HG03097 (cell line): ENCODE measurements around the gene MATN3.
"Not testable (repeated sequence)": the region's sequence is repeated elsewhere in the genome, so short reads cannot be mapped to it uniquely, and the experiment has no call there.

Source experiments
- ATAC-seq: cut with Tn5 transposase; IDR thresholded peaks from one replicate; pipeline ENCODE4 v1.9.1; 2021; ENCODE audit not compliant: unreplicated experiment, low FRiP score

Gene MATN3

GRCh38 chr2:20012282-20013125 lies at the start of gene MATN3:
Gene MATN3 (minus strand): TSS chr2:20012668. CDS start chr2:20012631, 37 bp downstream.
- ATAC-seq = no peak

GRCh38 chr2:20061940-20062339 lies 49.5 kb upstream of the MATN3 start:
- no peak for ATAC-seq

- no peak for ATAC-seq
These were observed 49.0 kb upstream of the MATN3 start for GRCh38 chr2:20061476-20061875.

- ATAC-seq = no peak
These were observed 47.6 kb upstream of the MATN3 start for GRCh38 chr2:20060106-20060505.

- ATAC-seq = no peak
These were observed 44.8 kb upstream of the MATN3 start for GRCh38 chr2:20057268-20057667.

- no peak for ATAC-seq
These were observed 42.5 kb upstream of the MATN3 start for GRCh38 chr2:20054931-20055330.

- ATAC-seq = no peak
These were observed 41.7 kb upstream of the MATN3 start for GRCh38 chr2:20054119-20054518.

GRCh38 chr2:20052861-20053281 lies 40.4 kb upstream of the MATN3 start:
- ATAC-seq = no peak

GRCh38 chr2:20052229-20052851 lies 39.9 kb upstream of the MATN3 start:
- ATAC-seq = no peak

- ATAC-seq = peak; percentile 96
These were observed 39.2 kb upstream of the MATN3 start, which contains the start of gene LAPTM4A for GRCh38 chr2:20051532-20052228. Gene LAPTM4A (minus strand): TSS chr2:20051628. CDS start chr2:20051520, 108 bp downstream.

- peak; percentile 13 for ATAC-seq
These were observed 38.4 kb upstream of the MATN3 start for GRCh38 chr2:20050646-20051531.

- ATAC-seq = no peak
These were observed 37.7 kb upstream of the MATN3 start for GRCh38 chr2:20050104-20050645.

GRCh38 chr2:20049637-20050036 lies 37.2 kb upstream of the MATN3 start:
- ATAC-seq = no peak

- no peak for ATAC-seq
These were observed 36.3 kb upstream of the MATN3 start for GRCh38 chr2:20048488-20049448.

- ATAC-seq = not testable (repeated sequence)
These were observed 33.3 kb upstream of the MATN3 start for GRCh38 chr2:20045712-20046292.

- no peak for ATAC-seq
These were observed 32.3 kb upstream of the MATN3 start for GRCh38 chr2:20044778-20045177.

- ATAC-seq = no peak
These were observed 30.1 kb upstream of the MATN3 start for GRCh38 chr2:20042531-20042930.

- ATAC-seq = no peak
These were observed 28.2 kb upstream of the MATN3 start for GRCh38 chr2:20040489-20041172.
